Smooth muscle cell of the coronary artery (primary cell): Measurements from ENCODE around the gene ZNF513. TPM values are rescaled to one million over a fixed set of nuclear protein-coding genes. Genes with fewer than 3 reads are reported as not detected.

ENCODE experiments used
- total RNA-seq: library from RNA; depleted of rRNA; stranded (reverse); fragments of >200 nt; gene quantifications from 2 replicates; pipeline ENCODE4 v1.2.3, GENCODE V29; 2014; ENCODE audit warnings: low replicate concordance

ZNF513 gene, protein sequence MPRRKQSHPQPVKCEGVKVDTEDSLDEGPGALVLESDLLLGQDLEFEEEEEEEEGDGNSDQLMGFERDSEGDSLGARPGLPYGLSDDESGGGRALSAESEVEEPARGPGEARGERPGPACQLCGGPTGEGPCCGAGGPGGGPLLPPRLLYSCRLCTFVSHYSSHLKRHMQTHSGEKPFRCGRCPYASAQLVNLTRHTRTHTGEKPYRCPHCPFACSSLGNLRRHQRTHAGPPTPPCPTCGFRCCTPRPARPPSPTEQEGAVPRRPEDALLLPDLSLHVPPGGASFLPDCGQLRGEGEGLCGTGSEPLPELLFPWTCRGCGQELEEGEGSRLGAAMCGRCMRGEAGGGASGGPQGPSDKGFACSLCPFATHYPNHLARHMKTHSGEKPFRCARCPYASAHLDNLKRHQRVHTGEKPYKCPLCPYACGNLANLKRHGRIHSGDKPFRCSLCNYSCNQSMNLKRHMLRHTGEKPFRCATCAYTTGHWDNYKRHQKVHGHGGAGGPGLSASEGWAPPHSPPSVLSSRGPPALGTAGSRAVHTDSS
- total RNA-seq = 5.4 and 7.9 TPM in 2 replicates

DNA sequence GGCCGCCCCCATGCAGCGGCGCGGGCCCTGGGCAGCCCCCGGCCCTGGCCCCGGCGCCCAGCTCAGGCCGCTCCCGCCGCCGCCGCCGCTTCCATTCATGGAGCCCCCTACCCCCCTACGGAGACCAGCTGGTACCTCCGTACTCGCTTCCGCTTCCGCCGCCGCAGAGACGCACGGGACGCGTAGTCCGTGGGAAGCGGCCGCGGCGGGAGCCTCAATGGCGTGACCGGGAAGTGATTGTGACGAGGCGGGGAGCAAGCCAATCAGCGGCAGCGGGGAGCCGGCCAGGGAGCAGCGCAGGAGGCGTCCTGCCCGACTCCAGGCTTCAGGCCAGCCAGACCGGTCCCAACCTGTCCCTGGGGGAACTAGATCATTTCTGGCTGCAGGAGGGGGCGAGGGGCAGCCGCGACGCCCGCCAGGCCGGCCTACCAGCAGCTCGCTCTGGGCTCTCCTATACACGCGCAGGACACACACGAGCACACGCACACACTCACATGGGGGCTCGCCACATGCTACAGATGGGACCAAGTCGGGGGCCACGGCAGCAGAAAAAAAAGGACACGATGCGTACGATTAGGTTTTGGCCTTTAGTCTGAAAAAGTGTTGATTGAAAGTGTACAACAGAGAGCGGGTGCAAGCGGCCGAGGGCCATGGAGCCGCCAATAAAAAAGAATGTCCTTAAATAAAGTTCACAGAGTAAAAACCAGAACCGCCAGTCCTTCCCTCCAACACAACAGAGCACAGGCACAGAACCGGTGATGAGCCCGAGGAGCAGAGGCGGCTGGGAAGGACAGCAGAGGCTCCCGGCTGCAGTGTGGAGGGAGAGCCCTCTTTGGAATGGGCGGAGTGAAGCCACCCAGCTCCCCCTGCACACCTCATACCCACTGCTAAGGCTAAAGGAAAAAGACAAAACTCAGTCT lies at the start of gene ZNF513:
ZNF513 (minus strand) TSS at position 109 of the 920 bp plus-strand sequence. CDS start 208 bp downstream, outside the sequence.

DNA sequence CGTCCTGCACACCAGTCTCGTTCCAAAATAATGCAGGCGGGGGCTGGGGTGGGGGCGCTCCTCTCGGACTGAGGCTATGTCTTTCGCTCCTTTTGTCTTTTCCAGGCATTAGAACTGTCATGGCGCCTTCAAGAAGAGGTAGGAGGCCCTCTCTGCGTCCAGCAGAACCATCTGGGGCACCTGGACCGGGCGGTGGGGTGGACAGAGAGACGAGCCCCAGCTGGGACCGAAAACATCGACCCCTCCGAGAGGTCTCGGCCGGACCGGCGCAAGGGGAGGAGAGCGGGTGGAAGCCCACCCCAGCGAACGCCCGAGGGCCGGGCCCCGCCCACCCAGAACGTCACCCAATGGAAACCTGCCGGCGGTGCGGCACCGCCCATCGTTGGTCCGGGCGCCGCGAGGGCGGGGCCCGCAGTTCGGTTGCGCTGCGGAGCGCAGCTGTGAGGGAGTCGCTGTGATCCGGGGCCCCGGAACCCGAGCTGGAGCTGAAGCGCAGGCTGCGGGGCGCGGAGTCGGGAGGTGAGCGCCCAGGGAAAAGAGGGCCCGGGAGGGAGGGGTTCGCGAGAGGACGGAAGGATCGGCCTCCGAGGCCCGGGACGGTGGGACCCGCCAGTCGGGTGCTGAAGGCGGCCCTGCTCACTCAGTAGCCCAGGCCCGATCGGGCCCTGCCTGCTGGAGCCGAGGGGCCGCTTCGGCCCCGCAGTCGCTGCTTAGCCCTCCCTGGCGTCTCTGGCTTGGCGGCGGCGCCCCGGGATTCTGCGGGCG lies 47.9 kb upstream of the ZNF513 start, which contains the start of gene NRBP1:
NRBP1 (plus strand) TSS at position 419 of the 765 bp plus-strand sequence. CDS start 4,643 bp downstream, outside the sequence.

DNA sequence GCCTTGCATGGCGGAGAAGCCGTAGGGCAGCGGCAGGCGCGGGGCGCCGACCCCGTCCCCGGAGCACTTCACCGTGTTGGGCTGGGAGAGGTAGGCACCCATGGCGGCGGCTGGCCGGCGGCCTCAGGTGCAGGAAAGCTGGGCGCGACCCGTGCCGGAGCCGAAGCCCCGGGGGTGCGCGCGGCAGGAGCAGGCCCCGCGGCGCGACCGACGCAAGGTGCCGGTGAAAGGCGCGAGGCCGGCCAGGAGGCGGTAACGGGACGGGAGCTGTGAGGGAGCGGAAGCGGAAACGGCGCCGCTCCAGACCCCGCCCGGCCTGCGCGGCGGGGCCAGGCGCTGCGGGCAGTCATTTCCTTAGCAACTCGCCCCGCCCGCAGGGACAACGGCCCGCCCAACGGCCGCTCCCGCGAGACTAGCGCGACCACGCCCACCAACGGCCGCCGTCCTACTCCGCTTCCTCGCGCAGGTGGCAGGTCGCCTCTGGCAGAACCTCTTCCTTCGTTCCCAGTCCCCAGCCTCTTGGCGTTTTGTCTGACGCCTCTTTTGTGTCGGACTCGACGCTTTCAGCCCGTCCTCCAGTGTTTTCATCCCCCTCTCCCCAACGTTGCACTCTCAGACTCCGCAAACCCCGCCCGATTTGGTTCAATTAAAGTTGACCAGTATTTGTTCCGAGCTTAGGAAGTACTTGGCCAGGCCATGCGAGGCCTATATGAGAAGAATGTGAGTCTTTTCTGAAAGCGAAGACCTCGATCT lies 29.0 kb upstream of the ZNF513 start, which contains the start of gene PPM1G:
PPM1G (minus strand) TSS at position 271 of the 753 bp plus-strand sequence; CDS start at position 102, 169 bp downstream.

DNA sequence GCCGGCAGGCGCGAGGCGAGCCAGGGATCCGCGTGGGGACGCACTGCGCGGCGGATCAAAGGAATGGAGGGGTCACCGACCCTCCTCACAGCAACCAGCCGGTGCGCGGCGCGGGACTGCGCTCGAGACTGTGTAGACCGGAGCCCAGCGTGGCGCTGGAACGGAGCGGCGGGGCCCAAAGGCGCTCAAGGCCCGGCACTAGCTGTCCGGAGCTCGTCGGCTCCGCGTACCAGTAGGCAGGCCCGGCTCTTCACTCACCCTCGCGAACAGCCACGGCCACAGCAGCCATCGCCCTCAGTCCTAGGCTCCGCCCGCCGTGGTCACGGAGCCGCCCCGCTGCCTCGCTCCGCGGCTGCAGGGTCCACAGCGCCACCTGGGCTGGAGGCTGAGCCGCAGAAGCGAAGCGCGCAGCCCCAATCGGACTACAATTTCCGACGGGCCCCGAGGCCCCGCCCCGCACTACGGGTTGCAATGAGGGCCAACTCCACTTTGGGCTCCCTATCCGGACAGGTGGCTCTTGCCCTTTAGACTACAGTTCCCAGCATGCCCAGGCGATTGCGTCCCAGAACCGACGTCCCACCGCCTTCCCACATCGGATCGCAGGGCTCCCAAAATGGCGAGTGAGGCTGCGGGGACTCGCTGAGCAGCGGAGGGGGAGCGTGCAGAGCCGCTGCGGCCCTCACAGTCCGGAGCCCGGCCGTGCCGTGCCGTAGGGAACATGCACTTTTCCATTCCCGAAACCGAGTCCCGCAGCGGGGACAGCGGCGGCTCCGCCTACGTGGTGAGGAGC lies 10.3 kb downstream of the ZNF513 start, which contains the start of the genes EIF2B4 and SNX17:
EIF2B4 (minus strand) TSS at position 313 of the 790 bp plus-strand sequence; CDS start at position 289, 24 bp downstream.
SNX17 (plus strand) TSS at position 591 of the 790 bp plus-strand sequence; CDS start at position 719, 128 bp downstream.

DNA sequence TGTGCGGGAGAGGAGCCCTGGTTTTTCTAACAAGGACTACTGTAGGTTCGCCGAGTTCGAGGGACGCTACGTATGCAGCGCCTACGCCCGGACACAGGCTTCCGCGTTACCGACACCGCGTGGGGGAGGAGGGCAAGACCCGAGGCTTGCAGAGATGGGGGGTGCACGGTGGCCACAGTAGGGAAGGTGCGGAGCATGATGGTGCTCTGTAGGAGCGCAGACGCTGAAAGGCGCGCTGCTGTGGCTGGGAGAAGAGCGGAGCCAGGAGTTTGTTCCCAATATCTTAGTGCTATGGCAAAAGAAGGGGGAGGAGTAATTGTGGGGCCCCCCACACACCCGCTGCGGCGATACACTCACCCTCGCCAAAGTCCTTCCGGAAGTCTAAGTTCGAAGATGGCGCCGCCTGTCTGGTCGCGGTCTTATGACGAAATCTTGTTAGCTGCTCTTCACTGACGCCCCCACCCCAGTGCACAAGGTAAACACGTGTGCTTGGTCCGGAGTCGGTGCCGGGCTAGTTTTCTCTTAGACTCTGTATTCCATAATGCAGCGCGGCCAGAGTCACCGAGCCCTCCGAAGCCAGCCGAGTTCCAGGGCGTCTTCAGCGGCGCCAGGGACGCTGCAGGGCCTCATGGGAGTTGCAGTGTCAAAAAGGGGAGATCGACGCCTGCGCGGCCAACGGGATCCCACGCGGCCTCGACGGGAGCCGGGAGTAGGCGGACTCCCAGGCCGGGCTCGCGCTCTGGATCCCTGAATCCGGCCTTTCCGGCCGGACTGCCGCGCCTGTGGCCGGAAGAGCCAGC lies 24.0 kb downstream of the ZNF513 start, which contains the start of gene GTF3C2:
GTF3C2 (minus strand) TSS at position 383 of the 800 bp plus-strand sequence. CDS start 13,210 bp downstream, outside the sequence.

Other genes with a start within 250 kb of the ZNF513 start
- gene PREB, start 246.1 kb downstream of the ZNF513 start, total RNA-seq = 55.5 and 206 TPM in 2 replicates
- gene PRR30, start 241.3 kb downstream of the ZNF513 start, total RNA-seq = not detected in 2 replicates
- gene TCF23, start 231.7 kb downstream of the ZNF513 start, total RNA-seq = 0.82 TPM in 1 of 2 replicates, not detected in the other
- 183 and 253 TPM in 2 replicates for gene ATRAID, start 168.7 kb downstream of the ZNF513 start, total RNA-seq
- gene SLC5A6, start 168.5 kb downstream of the ZNF513 start, total RNA-seq = 8.3 and 17.7 TPM in 2 replicates
- gene CAD, start 163.4 kb downstream of the ZNF513 start, total RNA-seq = 26.1 and 35.8 TPM in 2 replicates
- 0.38 TPM in 1 of 2 replicates, not detected in the other for gene SLC30A3, start 117.7 kb downstream of the ZNF513 start, total RNA-seq
- gene DNAJC5G, start 105.3 kb downstream of the ZNF513 start, total RNA-seq = not detected in 2 replicates
- not detected in 2 replicates for gene TRIM54, start 98.3 kb downstream of the ZNF513 start, total RNA-seq
- gene UCN, start 72.3 kb downstream of the ZNF513 start, total RNA-seq = 0.30 TPM in 1 of 2 replicates, not detected in the other
- gene MPV17, start 57.6 kb downstream of the ZNF513 start, total RNA-seq = 48.7 and 76.6 TPM in 2 replicates
- 13.1 and 19.6 TPM in 2 replicates for gene GTF3C2, start 24.0 kb downstream of the ZNF513 start, total RNA-seq
- 29.5 and 51.1 TPM in 2 replicates for gene EIF2B4, start 10.4 kb downstream of the ZNF513 start, total RNA-seq
- 100 and 134 TPM in 2 replicates for gene SNX17, start 10.1 kb downstream of the ZNF513 start, total RNA-seq
- gene PPM1G, start 28.9 kb upstream of the ZNF513 start, total RNA-seq = 93.1 and 102 TPM in 2 replicates
- 106 TPM in 2 replicates for gene NRBP1, start 47.9 kb upstream of the ZNF513 start, total RNA-seq
- gene KRTCAP3, start 61.6 kb upstream of the ZNF513 start, total RNA-seq = not detected in 2 replicates
- 28.8 and 79.4 TPM in 2 replicates for gene IFT172, start 109.0 kb upstream of the ZNF513 start, total RNA-seq
- gene FNDC4, start 114.5 kb upstream of the ZNF513 start, total RNA-seq = 15.9 and 31.8 TPM in 2 replicates
- gene GCKR, start 116.1 kb upstream of the ZNF513 start, total RNA-seq = 0.12 and 3.5 TPM in 2 replicates
- gene ZNF512, start 202.3 kb upstream of the ZNF513 start, total RNA-seq = 7.8 and 16.3 TPM in 2 replicates
- gene CCDC121, start 248.3 kb upstream of the ZNF513 start, total RNA-seq = 2.1 and 2.4 TPM in 2 replicates
- 29.0 and 30.4 TPM in 2 replicates for gene GPN1, start 248.3 kb upstream of the ZNF513 start, total RNA-seq